ENCODE results near the gene GCH1. TPM values are rescaled to one million over a fixed set of nuclear protein-coding genes. Genes with fewer than 3 reads are reported as not detected.
A peak's percentile ranks its signal among the peaks of the same experiment; 100 is the strongest.

Gene GCH1
- total RNA-seq, 4 donors from 2014 or later: 24.3 to 43.4 (median 28.3) TPM

GRCh38 chr14:54893151-54893760 lies 9.4 kb downstream of the GCH1 start:
- DNase-seq: no peak
- Histone ChIP-seq H3K36me3 (no peaks in the 10 kb centered on the region), H3K9me3 (no peaks in the 10 kb centered on the region), H3K27ac (no peak overlapping the region), H3K4me1 (peaks cover 0 to 5% (median 2%) of the 10 kb centered on the region in 4 donors), H3K4me3 (no peak overlapping the region), H3K27me3 (no peaks in the 10 kb centered on the region)
- in situ Hi-C loops (cut with MboI; ENCODE audit: low pct_ligation_motif_present in 1 of 4, low pct_unique_long_range_greater_than_20kb in 1 of 4, low sequenced_read_pairs in 3 of 4): no loop called here
- intact Hi-C loops (cut with DNase I; ENCODE audit: low total_unique reads): no loop called here
- peak; percentile 62 to 77 (median 65) for TF ChIP-seq CTCF (IDR thresholded peaks at IDR 0.05)
- TF ChIP-seq EP300 (IDR thresholded peaks at IDR 0.05; ENCODE audit: low read depth): no peak
- WGBS, 2 donors (ENCODE audit: low coverage in 1 of 2): 69 to 78% methylated on average over 3 of the region's 3 CpGs

- no peak for TF ChIP-seq POLR2A (IDR thresholded peaks at IDR 0.05)
- no peak for TF ChIP-seq POLR2AphosphoS5 (IDR thresholded peaks at IDR 0.05)
- no peak for TF ChIP-seq CTCF (IDR thresholded peaks at IDR 0.05)
- no peak for TF ChIP-seq EP300 (IDR thresholded peaks at IDR 0.05; ENCODE audit: low read depth)
- in situ Hi-C loops (cut with MboI; ENCODE audit: low pct_ligation_motif_present in 1 of 4, low pct_unique_long_range_greater_than_20kb in 1 of 4, low sequenced_read_pairs in 3 of 4): no loop called here
Observed at GRCh38 chr14:54891471-54892245, 11.0 kb downstream of the GCH1 start.

GRCh38 chr14:54890788-54891187 lies 11.8 kb downstream of the GCH1 start:
- Histone ChIP-seq H3K27me3 (no peaks in the 10 kb centered on the region), H3K4me3 (no peak overlapping the region), H3K36me3 (no peaks in the 10 kb centered on the region), H3K27ac (no peak overlapping the region), H3K9me3 (no peaks in the 10 kb centered on the region), H3K4me1 (peaks cover 0 to 10% (median 5%) of the 10 kb centered on the region in 4 donors)
- in situ Hi-C loops (cut with MboI; ENCODE audit: low pct_ligation_motif_present in 1 of 4, low pct_unique_long_range_greater_than_20kb in 1 of 4, low sequenced_read_pairs in 3 of 4) (no loop called here), intact Hi-C loops (cut with DNase I; ENCODE audit: low total_unique reads) (no loop called here)
- no peak for DNase-seq
- WGBS, 2 donors (ENCODE audit: low coverage in 1 of 2): 86 to 100% methylated on average over 1 of the region's 1 CpG
- no peak for TF ChIP-seq EP300 (IDR thresholded peaks at IDR 0.05; ENCODE audit: low read depth)
- TF ChIP-seq POLR2AphosphoS5 (IDR thresholded peaks at IDR 0.05): no peak
- TF ChIP-seq CTCF (IDR thresholded peaks at IDR 0.05): no peak
- TF ChIP-seq POLR2A (IDR thresholded peaks at IDR 0.05): no peak

More at GRCh38 chr14:54891471-54892245, 11.0 kb downstream of the GCH1 start:
- H3K4me3 ChIP-seq: no peak overlapping the region
- H3K27ac ChIP-seq: no peak overlapping the region
- H3K9me3 ChIP-seq: no peaks in the 10 kb centered on the region
- H3K36me3 ChIP-seq: no peaks in the 10 kb centered on the region
- no peaks in the 10 kb centered on the region for H3K27me3 ChIP-seq
- intact Hi-C loops (cut with DNase I; ENCODE audit: low total_unique reads): no loop called here
- H3K4me1 ChIP-seq: peaks cover 0 to 10% (median 5%) of the 10 kb centered on the region in 4 donors
- 75 to 88% methylated on average over 4 to 10 of the region's 10 CpGs for WGBS, 2 donors (ENCODE audit: low coverage in 1 of 2)
- DNase-seq: no peak

- intact Hi-C loops (cut with DNase I; ENCODE audit: low total_unique reads) (no loop called here), in situ Hi-C loops (cut with MboI; ENCODE audit: low pct_ligation_motif_present in 1 of 4, low pct_unique_long_range_greater_than_20kb in 1 of 4, low sequenced_read_pairs in 3 of 4) (no loop called here)
- WGBS, 2 donors (ENCODE audit: low coverage in 1 of 2): 88 to 91% methylated on average over 5 to 8 of the region's 8 CpGs
- no peaks in the 10 kb centered on the region for H3K27me3 ChIP-seq
- no peak for TF ChIP-seq POLR2AphosphoS5 (IDR thresholded peaks at IDR 0.05)
- TF ChIP-seq EP300 (IDR thresholded peaks at IDR 0.05; ENCODE audit: low read depth): no peak
- TF ChIP-seq CTCF (IDR thresholded peaks at IDR 0.05): no peak
- no peak for TF ChIP-seq POLR2A (IDR thresholded peaks at IDR 0.05)
- no peaks in the 10 kb centered on the region for H3K9me3 ChIP-seq
- H3K27ac ChIP-seq: no peak overlapping the region
- no peaks in the 10 kb centered on the region for H3K36me3 ChIP-seq
- no peak for DNase-seq
- H3K4me1 ChIP-seq: peaks cover 0 to 10% (median 5%) of the 10 kb centered on the region in 4 donors
- no peak overlapping the region for H3K4me3 ChIP-seq
Observed at GRCh38 chr14:54889919-54890318, 12.7 kb downstream of the GCH1 start.

All from transverse colon (tissue), 4 donors.